Muscle of leg (tissue), 11 donors: ENCODE data around the gene PRKCA. TPM values are rescaled to one million over a fixed set of nuclear protein-coding genes. Genes with fewer than 3 reads are reported as not detected.
"Not testable (repeated sequence)": the region's sequence is repeated elsewhere in the genome, so short reads cannot be mapped to it uniquely, and the experiment has no call there.

ENCODE experiments used
- DNase-seq: peaks from one replicate; pipeline ENCODE4 v3.0.0; 2013
- H3K27ac ChIP-seq: one replicate; pipeline ENCODE4 v1.5.1; 2013; ENCODE audit warnings: mild to moderate bottlenecking, low read length, control low read depth
- H3K27me3 ChIP-seq: one replicate; pipeline ENCODE4 v1.6.1; 2013; ENCODE audit warnings: low read length; ENCODE audit not compliant: control insufficient read depth, insufficient read depth
- H3K36me3 ChIP-seq: one replicate; pipeline ENCODE4 v1.6.1; 2013; ENCODE audit warnings: low read length; ENCODE audit not compliant: control insufficient read depth, insufficient read depth
- H3K4me1 ChIP-seq: one replicate; pipeline ENCODE4 v1.6.1; 2013; ENCODE audit warnings: low read length; ENCODE audit not compliant: control insufficient read depth, insufficient read depth
- H3K4me3 ChIP-seq: one replicate; pipeline ENCODE4 v1.5.1; 2013; ENCODE audit warnings: low read length, control low read depth
- H3K9me3 ChIP-seq: replicated peaks from 2 replicates; pipeline ENCODE4 v1.6.1; 2013; ENCODE audit warnings: low read depth, low read length; ENCODE audit not compliant: control insufficient read depth
- WGBS: methylation state at CpG from one replicate; pipeline ENCODE4 v1.1.5; 2013; ENCODE audit warnings: missing lambda C conversion rate; ENCODE audit not compliant: insufficient coverage; 5-methylcytosine and 5-hydroxymethylcytosine counted together
- polyA plus RNA-seq, 8 donors: library from polyadenylated mRNA; unstranded; fragments of 120-200 nt; gene quantifications; one replicate each; pipeline versions ENCODE4 v1.2.1 to v1.2.3, GENCODE V29; 2013; ENCODE audit warnings: inconsistent platforms in 1 of 8, low replicate concordance in 1 of 8; ENCODE audit not compliant: insufficient read length in 8 of 8, insufficient read depth in 1 of 8
- total RNA-seq: library from RNA; stranded (reverse); fragments of 120-200 nt; gene quantifications from one replicate; pipeline ENCODE4 v1.2.4, GENCODE V29; 2013

The PRKCA gene
- total and polyA plus RNA-seq, 9 donors = 2.3 to 6.5 (median 3.5) TPM

- H3K27ac ChIP-seq, H3K36me3 ChIP-seq, DNase-seq, H3K27me3 ChIP-seq, H3K4me3 ChIP-seq, H3K4me1 ChIP-seq, H3K9me3 ChIP-seq: not testable (repeated sequence)
- no CpG with 5 or more reads among the region's 12 CpGs for WGBS
These were observed 58.6 kb downstream of the PRKCA start for GRCh38 chr17:66360961-66361565.

DNA sequence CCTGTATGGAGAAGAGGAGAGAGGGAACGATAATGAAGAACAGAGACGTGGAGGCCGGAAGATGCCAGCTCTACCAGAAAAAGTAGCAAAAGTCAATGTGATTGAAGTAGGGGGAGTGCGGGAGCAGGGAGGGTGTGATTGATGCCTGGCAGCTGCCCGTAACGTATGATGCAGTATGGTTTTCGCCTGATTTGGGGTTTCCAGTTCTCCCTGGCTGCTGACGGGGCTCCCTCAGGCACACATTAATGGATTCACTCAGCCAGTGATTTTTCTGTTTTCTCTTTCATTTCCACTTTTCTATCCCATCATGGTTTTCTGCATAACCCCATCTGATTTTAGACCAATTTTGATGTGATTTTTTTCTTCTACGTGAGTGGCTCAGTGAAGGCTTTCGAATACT lies 62.1 kb downstream of the PRKCA start:
- no peak overlapping the region for H3K4me3 ChIP-seq
- 90% methylated on average over 5 of the region's 10 CpGs for WGBS
- H3K27me3 ChIP-seq = peaks cover 2% of the 10 kb centered on the region
- no peak for DNase-seq
- no peak overlapping the region for H3K27ac ChIP-seq
- H3K36me3 ChIP-seq = no peaks in the 10 kb centered on the region
- no peaks in the 10 kb centered on the region for H3K4me1 ChIP-seq
- no peaks in the 10 kb centered on the region for H3K9me3 ChIP-seq

GRCh38 chr17:66364990-66365490 lies 62.6 kb downstream of the PRKCA start:
- Histone ChIP-seq H3K27ac (no peak overlapping the region), H3K9me3 (no peaks in the 10 kb centered on the region), H3K4me3 (no peak overlapping the region), H3K4me1 (no peaks in the 10 kb centered on the region), H3K36me3 (no peaks in the 10 kb centered on the region), H3K27me3 (peaks cover 2% of the 10 kb centered on the region)
- DNase-seq = no peak
- WGBS = 6% methylated on average over 2 of the region's 4 CpGs

DNA sequence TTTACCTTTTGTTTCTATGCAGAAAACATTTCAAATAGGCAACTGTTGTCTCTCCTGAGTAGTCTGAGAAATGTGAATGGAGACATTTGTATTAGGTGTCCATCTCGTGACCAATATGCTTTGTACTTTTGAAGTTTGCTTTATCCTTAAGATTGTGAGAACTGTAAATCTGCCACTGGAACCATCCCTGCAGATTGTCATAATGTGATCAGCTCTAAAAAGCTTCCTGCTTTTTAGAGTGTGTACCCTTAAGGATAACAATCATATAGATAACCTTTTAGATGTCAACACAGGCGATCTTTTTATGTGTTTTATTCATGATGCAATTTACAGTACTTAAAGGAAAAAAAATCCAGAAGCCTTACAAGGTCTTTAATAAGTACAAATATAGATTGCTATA lies 63.5 kb downstream of the PRKCA start:
- 80% methylated on average over 1 of the region's 2 CpGs for WGBS
- peaks cover 2% of the 10 kb centered on the region for H3K27me3 ChIP-seq
- H3K4me1 ChIP-seq = no peaks in the 10 kb centered on the region
- H3K36me3 ChIP-seq = no peaks in the 10 kb centered on the region
- H3K27ac ChIP-seq = no peak overlapping the region
- no peaks in the 10 kb centered on the region for H3K9me3 ChIP-seq
- no peak for DNase-seq
- H3K4me3 ChIP-seq = no peak overlapping the region

- no peak for DNase-seq
- Histone ChIP-seq H3K36me3 (no peaks in the 10 kb centered on the region), H3K27me3 (peaks cover 2% of the 10 kb centered on the region), H3K27ac (no peak overlapping the region), H3K4me3 (no peak overlapping the region), H3K9me3 (no peaks in the 10 kb centered on the region), H3K4me1 (no peaks in the 10 kb centered on the region)
- WGBS = 100% methylated on average over 1 of the region's 2 CpGs
These were observed 64.7 kb downstream of the PRKCA start for GRCh38 chr17:66367107-66367506.

GRCh38 chr17:66369830-66370229 lies 67.4 kb downstream of the PRKCA start:
- Histone ChIP-seq H3K36me3 (no peaks in the 10 kb centered on the region), H3K27ac (no peak overlapping the region), H3K27me3 (peaks cover 5% of the 10 kb centered on the region), H3K4me1 (no peaks in the 10 kb centered on the region), H3K9me3 (no peaks in the 10 kb centered on the region), H3K4me3 (no peak overlapping the region)
- DNase-seq = no peak
- no CpG with 5 or more reads among the region's 4 CpGs for WGBS

DNA sequence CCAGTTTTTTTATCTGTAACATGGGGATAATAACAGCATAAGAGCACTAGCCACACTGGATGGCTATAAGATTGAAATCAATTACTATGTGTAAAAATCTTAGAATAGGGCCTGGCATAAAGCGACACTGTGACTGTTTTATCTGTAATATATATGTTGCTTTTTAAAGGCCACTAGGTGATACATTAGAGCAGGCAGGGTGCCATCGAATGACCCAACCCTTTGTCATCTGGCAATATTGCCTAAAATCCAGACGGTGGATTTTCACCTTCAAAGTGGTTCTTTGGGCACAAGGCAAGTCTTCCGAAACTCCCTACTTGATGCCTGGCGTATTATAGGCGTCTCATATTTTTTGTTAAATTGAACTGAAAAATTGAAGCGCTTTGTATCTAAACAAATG lies 69.1 kb downstream of the PRKCA start:
- WGBS = 96% methylated on average over 3 of the region's 7 CpGs
- peaks cover 5% of the 10 kb centered on the region for H3K27me3 ChIP-seq
- no peaks in the 10 kb centered on the region for H3K9me3 ChIP-seq
- no peak overlapping the region for H3K4me3 ChIP-seq
- no peaks in the 10 kb centered on the region for H3K36me3 ChIP-seq
- H3K4me1 ChIP-seq = no peaks in the 10 kb centered on the region
- DNase-seq = no peak
- no peak overlapping the region for H3K27ac ChIP-seq

GRCh38 chr17:66372182-66372581 lies 69.8 kb downstream of the PRKCA start:
- no peak overlapping the region for H3K27ac ChIP-seq
- peaks cover 5% of the 10 kb centered on the region for H3K27me3 ChIP-seq
- H3K4me1 ChIP-seq = no peaks in the 10 kb centered on the region
- H3K4me3 ChIP-seq = no peak overlapping the region
- H3K36me3 ChIP-seq = no peaks in the 10 kb centered on the region
- no peak for DNase-seq
- H3K9me3 ChIP-seq = no peaks in the 10 kb centered on the region
- WGBS = 100% methylated on average over 1 of the region's 5 CpGs

DNA sequence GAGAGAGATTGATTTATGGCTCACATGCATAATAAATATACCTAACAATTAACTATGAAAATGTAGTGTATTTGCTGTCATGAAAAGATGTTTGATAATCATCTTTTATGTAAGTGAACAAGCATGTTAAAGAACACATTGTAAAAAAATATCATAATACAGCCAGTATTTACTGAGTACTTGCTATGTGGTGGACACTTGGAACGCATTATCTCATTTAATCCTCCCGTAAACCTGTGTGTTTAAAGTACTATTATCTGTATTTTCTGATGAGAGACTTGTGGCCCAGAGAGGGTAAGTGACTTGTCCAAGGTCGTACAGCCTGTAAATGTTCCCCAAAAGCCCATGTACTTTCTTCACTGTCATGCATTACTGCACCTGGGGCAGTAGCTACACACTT lies 70.7 kb downstream of the PRKCA start:
- Histone ChIP-seq H3K4me1 (no peaks in the 10 kb centered on the region), H3K36me3 (no peaks in the 10 kb centered on the region), H3K4me3 (no peak overlapping the region), H3K27me3 (peaks cover 5% of the 10 kb centered on the region), H3K9me3 (no peaks in the 10 kb centered on the region), H3K27ac (no peak overlapping the region)
- no peak for DNase-seq
- WGBS = no CpG with 5 or more reads among the region's 3 CpGs

DNA sequence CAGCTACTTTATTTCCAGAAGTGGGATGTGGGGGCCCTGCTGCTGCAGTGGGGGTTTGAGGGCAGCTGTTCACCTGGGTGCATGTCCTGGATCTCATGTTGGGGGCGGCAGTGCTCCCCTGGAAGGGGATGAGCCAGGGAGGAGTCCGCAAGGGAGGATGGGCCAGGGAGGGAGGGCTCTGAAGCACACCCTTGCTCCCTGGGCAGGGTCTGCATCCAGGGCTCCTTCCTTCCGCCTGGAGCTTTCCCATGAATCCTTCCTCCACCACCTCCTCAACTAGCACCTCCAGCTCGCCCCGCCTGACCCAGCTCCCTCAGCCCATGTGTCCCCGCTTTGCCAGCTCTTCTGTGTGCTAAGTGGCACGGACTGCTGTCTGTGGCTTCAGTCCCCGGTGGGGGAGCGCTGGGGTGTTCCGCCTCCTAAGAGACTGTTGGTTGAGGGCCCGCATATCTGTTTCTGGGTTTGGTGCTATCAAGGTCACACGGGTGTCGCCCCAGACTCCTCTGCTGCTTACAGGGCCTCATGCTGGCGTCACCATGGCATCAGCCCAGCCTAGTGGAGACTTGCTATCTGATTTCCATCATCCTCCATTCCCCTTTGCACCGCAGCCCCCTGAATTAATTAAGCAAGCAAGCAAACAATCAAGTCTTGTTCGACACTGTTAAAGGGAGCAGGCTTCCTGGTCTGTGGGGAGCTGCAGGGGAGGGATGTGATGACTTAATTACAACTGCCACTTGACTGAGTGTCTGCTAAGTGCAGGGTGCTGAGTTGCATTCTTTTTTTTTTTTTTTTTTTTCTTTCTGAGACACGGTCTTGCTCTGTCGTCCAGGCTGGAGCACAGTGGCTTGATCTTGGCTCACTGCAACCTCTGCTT lies 71.8 kb downstream of the PRKCA start:
- Histone ChIP-seq H3K4me3 (no peak overlapping the region), H3K27me3 (peaks cover 5% of the 10 kb centered on the region), H3K36me3 (no peaks in the 10 kb centered on the region), H3K4me1 (no peaks in the 10 kb centered on the region), H3K9me3 (no peaks in the 10 kb centered on the region), H3K27ac (no peak overlapping the region)
- DNase-seq = peak; percentile 14
- 68% methylated on average over 15 of the region's 18 CpGs for WGBS
